B cell (primary cell): ENCODE data around the gene CREB5. TPM values are rescaled to one million over a fixed set of nuclear protein-coding genes. Genes with fewer than 3 reads are reported as not detected.

Experiments used
- ATAC-seq: fragments of 200-7000 bp; cut with Tn5 transposase; one replicate; pipeline ENCODE4 v1.10.0; 2021; ENCODE audit warnings: low read depth, mild to moderate bottlenecking, moderate number of reproducible peaks, moderate library complexity
- CTCF ChIA-PET: fragments of 350-600 bp; sonication (Branson Sonifier 250); formaldehyde crosslinking; loops from one replicate; lab custom pipeline; 2021; ENCODE audit warnings: antibody characterized with exemption, inconsistent platforms; lab: Charles Lee
- POLR2A ChIA-PET: fragments of 350-600 bp; sonication (Branson Sonifier 250); formaldehyde crosslinking; loops from one replicate; lab custom pipeline; 2021; ENCODE audit warnings: antibody characterized with exemption; lab: Charles Lee
- DNase-seq: peaks from one replicate; pipeline ENCODE4 v3.0.0; 2013
- H2AFZ ChIP-seq: 2 replicates; pipeline ENCODE4 v1.6.1; 2012; ENCODE audit warnings: mild to moderate bottlenecking, low read depth, low read length; ENCODE audit not compliant: insufficient read depth, poor library complexity, severe bottlenecking
- H3K27ac ChIP-seq, 2 donors: 1 replicate in 1 of 2; 2 replicates in 1 of 2; pipeline ENCODE4 v1.5.1; 2012 to 2013; ENCODE audit warnings: low read length in 2 of 2, mild to moderate bottlenecking in 2 of 2, moderate library complexity in 1 of 2
- H3K27me3 ChIP-seq, 4 experiments: fragments of 200-600 bp in 1 of 4; sonication (generic) in 1 of 4; replicated peaks in 1 of 4; 1 replicate in 2 of 4; 2 replicates in 2 of 4; pipeline versions ENCODE4 v1.6.1 to v1.7.0; 2013 to 2016; ENCODE audit warnings: low read length in 3 of 4, mild to moderate bottlenecking in 2 of 4, mixed read lengths in 1 of 4, moderate library complexity in 1 of 4; ENCODE audit not compliant: insufficient read depth in 4 of 4, control insufficient read depth in 3 of 4; ENCODE audit errors: control extremely low read depth in 1 of 4
- H3K36me3 ChIP-seq, 2 experiments: replicated peaks in 1 of 2; 1 replicate in 1 of 2; 2 replicates in 1 of 2; pipeline versions ENCODE4 v1.6.1 to v1.7.1; 2013; ENCODE audit warnings: low read length in 1 of 2; ENCODE audit not compliant: insufficient read depth in 2 of 2, control insufficient read depth in 1 of 2; ENCODE audit errors: control extremely low read depth in 1 of 2, extremely low read depth in 1 of 2
- H3K4me1 ChIP-seq, 2 donors: fragments of 200-600 bp in 1 of 2; sonication (generic) in 1 of 2; 1 replicate in 1 of 2; 2 replicates in 1 of 2; pipeline versions ENCODE4 v1.5.1 to v1.6.1; 2013 to 2017; ENCODE audit warnings: low read length in 2 of 2; ENCODE audit not compliant: control insufficient read depth in 2 of 2, insufficient read depth in 2 of 2
- H3K4me2 ChIP-seq: replicated peaks from 2 replicates; pipeline ENCODE3; 2012; ENCODE audit warnings: mild to moderate bottlenecking, low read depth, low read length; ENCODE audit not compliant: poor library complexity, severe bottlenecking
- H3K4me3 ChIP-seq, 5 experiments: fragments of 200-600 bp in 1 of 5; sonication (generic) in 1 of 5; 1 replicate in 3 of 5; 2 replicates in 2 of 5; pipeline versions ENCODE4 v1.5.1 to v1.7.0; 2011 to 2016; ENCODE audit warnings: low read length in 4 of 5, mild to moderate bottlenecking in 4 of 5, low read depth in 2 of 5, control low read depth in 1 of 5, moderate library complexity in 1 of 5; ENCODE audit not compliant: insufficient read depth in 1 of 5; ENCODE audit errors: control extremely low read depth in 1 of 5, extremely low read depth in 1 of 5
- H3K79me2 ChIP-seq: fragments of 200-600 bp; sonication (generic); one replicate; pipeline ENCODE4 v1.6.0; 2016; ENCODE audit warnings: low read length; ENCODE audit not compliant: control insufficient read depth, insufficient read depth
- H3K9ac ChIP-seq: fragments of 200-600 bp; sonication (generic); 2 replicates; pipeline ENCODE4 v1.6.1; 2017; ENCODE audit warnings: mild to moderate bottlenecking, low read length, moderate library complexity
- H3K9me3 ChIP-seq, 3 donors: one replicate each; pipeline versions ENCODE4 v1.6.1 to v1.7.1; 2013; ENCODE audit warnings: low read length in 2 of 3; ENCODE audit not compliant: control insufficient read depth in 2 of 3, insufficient read depth in 1 of 3; ENCODE audit errors: control extremely low read depth in 1 of 3
- H4K20me1 ChIP-seq: 2 replicates; pipeline ENCODE4 v1.6.0; 2012; ENCODE audit warnings: mild to moderate bottlenecking, low read length; ENCODE audit not compliant: insufficient read depth, control insufficient read depth, poor library complexity, severe bottlenecking
- H3K27ac Mint-ChIP-seq: one replicate; pipeline ENCODE4 v1.8.0; 2021; ENCODE audit warnings: mixed read lengths
- H3K27me3 Mint-ChIP-seq: one replicate; pipeline ENCODE4 v1.8.0; 2021; ENCODE audit warnings: mixed read lengths
- H3K4me1 Mint-ChIP-seq: one replicate; pipeline ENCODE4 v1.8.0; 2021; ENCODE audit warnings: mixed read lengths
- H3K4me3 Mint-ChIP-seq: one replicate; pipeline ENCODE4 v1.8.0; 2021; ENCODE audit warnings: mixed read lengths
- H3K9me3 Mint-ChIP-seq: one replicate; pipeline ENCODE4 v1.8.0; 2022; ENCODE audit warnings: mixed read lengths; ENCODE audit not compliant: insufficient read depth
- EZH2 ChIP-seq: IDR thresholded peaks from 2 replicates; pipeline ENCODE4 v1.6.1; 2012; ENCODE audit warnings: borderline replicate concordance, low read depth, mild to moderate bottlenecking, moderate library complexity, low read length; ENCODE audit not compliant: insufficient read depth, poor library complexity, severe bottlenecking
- WGBS: methylation state at CpG from one replicate; pipeline ENCODE4 v1.1.5; 2013; ENCODE audit warnings: missing lambda C conversion rate; ENCODE audit not compliant: insufficient coverage; 5-methylcytosine and 5-hydroxymethylcytosine counted together
- intact Hi-C: fragments of 100-400 bp; cut with micrococcal nuclease; formaldehyde crosslinking; loops from one replicate; pipeline ENCODE4 v1.10.0; 2022
- polyA plus RNA-seq: library from polyadenylated mRNA; depleted of rRNA; stranded (reverse); fragments of >200 nt; gene quantifications from 2 replicates; pipeline ENCODE4 v1.2.3, GENCODE V29; 2012
- total RNA-seq, 2 donors: library from RNA; stranded (reverse); fragments of 120-200 nt in 1 of 2; gene quantifications; 1 replicate in 1 of 2; 2 replicates in 1 of 2; pipeline versions ENCODE4 v1.2.3 to v1.2.4, GENCODE V29; 2013 to 2022
- TF ChIP-seq, protein P1 (sequence below): fragments of 200-600 bp; IDR thresholded peaks from one replicate; pipeline ENCODE4 v1.8.0; 2022; ENCODE audit warnings: antibody characterized with exemption, mild to moderate bottlenecking

The CREB5 gene
- total and polyA plus RNA-seq, 2 donors (not counting 1 experiment from before 2014, with no cell fraction given), result 0.05 to 0.95 TPM

DNA sequence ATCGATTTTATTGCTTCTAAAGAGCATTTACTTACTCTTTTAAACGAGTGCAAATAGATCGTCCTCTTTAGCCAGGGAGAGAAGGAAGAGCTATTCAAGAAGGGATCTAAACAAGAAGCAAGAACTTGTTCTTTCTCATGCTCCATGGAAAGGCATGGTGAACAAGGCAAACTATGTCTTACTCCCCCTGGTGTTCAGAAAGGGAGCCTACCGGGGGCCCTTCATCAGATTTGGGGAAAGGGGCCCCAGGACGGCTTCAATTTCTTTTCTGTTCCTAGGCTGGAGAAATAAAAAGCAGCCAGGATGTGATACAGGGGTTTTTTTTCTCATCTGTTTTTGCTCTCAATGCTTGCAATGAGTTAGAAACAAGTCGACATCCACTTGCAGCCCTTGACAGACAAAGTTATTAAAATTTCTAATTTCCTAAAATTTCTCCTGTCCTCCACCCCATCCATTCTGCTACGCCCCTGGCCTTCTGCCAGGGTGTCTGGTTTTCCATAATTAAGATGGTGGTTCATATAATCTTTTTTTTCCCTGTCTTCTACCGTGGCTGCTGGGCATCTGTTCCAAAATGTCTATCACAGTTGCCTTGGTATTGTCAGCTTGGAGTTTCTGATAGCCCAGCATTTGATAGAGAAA is 214.4 kb downstream of the CREB5 start:
- peaks cover 0 to 6% (median 2%) of the 10 kb centered on the region in 4 experiments for H3K27me3 ChIP-seq
- H3K9me3 ChIP-seq, result no peaks in the 10 kb centered on the region
- H3K4me1 ChIP-seq, result no peaks in the 10 kb centered on the region
- no peak overlapping the region for H3K4me2 ChIP-seq
- no peak overlapping the region for H2AFZ ChIP-seq
- no peak for TF ChIP-seq EZH2
- TF ChIP-seq, protein P1, sequence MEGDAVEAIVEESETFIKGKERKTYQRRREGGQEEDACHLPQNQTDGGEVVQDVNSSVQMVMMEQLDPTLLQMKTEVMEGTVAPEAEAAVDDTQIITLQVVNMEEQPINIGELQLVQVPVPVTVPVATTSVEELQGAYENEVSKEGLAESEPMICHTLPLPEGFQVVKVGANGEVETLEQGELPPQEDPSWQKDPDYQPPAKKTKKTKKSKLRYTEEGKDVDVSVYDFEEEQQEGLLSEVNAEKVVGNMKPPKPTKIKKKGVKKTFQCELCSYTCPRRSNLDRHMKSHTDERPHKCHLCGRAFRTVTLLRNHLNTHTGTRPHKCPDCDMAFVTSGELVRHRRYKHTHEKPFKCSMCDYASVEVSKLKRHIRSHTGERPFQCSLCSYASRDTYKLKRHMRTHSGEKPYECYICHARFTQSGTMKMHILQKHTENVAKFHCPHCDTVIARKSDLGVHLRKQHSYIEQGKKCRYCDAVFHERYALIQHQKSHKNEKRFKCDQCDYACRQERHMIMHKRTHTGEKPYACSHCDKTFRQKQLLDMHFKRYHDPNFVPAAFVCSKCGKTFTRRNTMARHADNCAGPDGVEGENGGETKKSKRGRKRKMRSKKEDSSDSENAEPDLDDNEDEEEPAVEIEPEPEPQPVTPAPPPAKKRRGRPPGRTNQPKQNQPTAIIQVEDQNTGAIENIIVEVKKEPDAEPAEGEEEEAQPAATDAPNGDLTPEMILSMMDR, result peak; percentile 79
- H3K27ac ChIP-seq, result no peak overlapping the region
- H3K4me3 Mint-ChIP-seq, result no peak overlapping the region
- ChIA-PET POLR2A (no interaction called here), CTCF (interaction anchor here (0.6 to 3.9 kb wide), 8 partner anchors 16 to 1783 kb away, joined by 3 to 28 read pairs (median 4); no protein-coding TSS in a partner anchor)
- no peak overlapping the region for H3K9ac ChIP-seq
- H3K9me3 Mint-ChIP-seq, result no peaks in the 10 kb centered on the region
- H3K79me2 ChIP-seq, result no peaks in the 10 kb centered on the region
- no peak for ATAC-seq
- WGBS, result 0% methylated on average over 1 of the region's 8 CpGs
- peak; percentile 45 for DNase-seq
- peaks cover 25% of the 10 kb centered on the region for H3K27me3 Mint-ChIP-seq
- no peaks in the 10 kb centered on the region for H3K36me3 ChIP-seq
- H4K20me1 ChIP-seq, result no peaks in the 10 kb centered on the region
- no peaks in the 10 kb centered on the region for H3K4me1 Mint-ChIP-seq
- no peak overlapping the region for H3K4me3 ChIP-seq
- H3K27ac Mint-ChIP-seq, result no peak overlapping the region
- intact Hi-C loops, result no loop called here

DNA sequence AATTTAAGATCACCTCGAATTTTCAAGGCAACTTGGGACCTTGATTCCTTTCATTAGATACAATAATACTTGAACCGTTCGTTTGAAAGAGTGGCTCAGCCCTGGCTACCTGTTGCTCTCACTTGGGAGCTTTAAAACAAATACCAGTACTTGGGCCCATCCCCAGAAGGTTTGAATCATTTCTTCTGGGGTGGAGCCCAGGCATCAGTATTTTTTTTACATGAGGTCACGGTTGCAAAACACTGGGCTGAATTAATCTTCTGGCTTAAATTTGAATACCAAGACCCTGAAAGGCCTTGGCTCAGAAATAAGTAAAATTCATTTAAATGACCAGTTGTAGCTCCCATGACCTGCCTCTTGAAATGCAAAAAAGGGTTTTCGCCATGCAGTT is 214.9 kb downstream of the CREB5 start:
- Histone ChIP-seq H3K36me3 (no peaks in the 10 kb centered on the region), H3K27ac (no peak overlapping the region), H3K79me2 (no peaks in the 10 kb centered on the region), H2AFZ (no peak overlapping the region), H3K4me3 (no peak overlapping the region), H3K27me3 (peaks cover 0 to 6% (median 3%) of the 10 kb centered on the region in 4 experiments), H3K4me1 (no peaks in the 10 kb centered on the region), H4K20me1 (no peaks in the 10 kb centered on the region), H3K9ac (no peak overlapping the region), H3K9me3 (no peaks in the 10 kb centered on the region), H3K4me2 (no peak overlapping the region)
- Mint-ChIP-seq H3K27me3 (peaks cover 25% of the 10 kb centered on the region), H3K9me3 (no peaks in the 10 kb centered on the region), H3K27ac (no peak overlapping the region), H3K4me1 (no peaks in the 10 kb centered on the region), H3K4me3 (no peak overlapping the region)
- POLR2A ChIA-PET, result no interaction called here
- CTCF ChIA-PET, result interaction anchor here (0.6 to 3.9 kb wide), 6 partner anchors 15 to 1431 kb away, joined by 3 to 28 read pairs (median 4); no protein-coding TSS in a partner anchor
- no peak for ATAC-seq
- DNase-seq, result no peak
- intact Hi-C loops, result no loop called here
- TF ChIP-seq EZH2, result no peak
- TF ChIP-seq, protein P1, result no peak
- WGBS, result 70% methylated on average over 3 of the region's 5 CpGs
